Natural killer cell (primary cell): ENCODE data around the gene ALDH1B1. TPM values are rescaled to one million over a fixed set of nuclear protein-coding genes. Genes with fewer than 3 reads are reported as not detected.

Source experiments
- ATAC-seq, 3 donors: fragments of 150-1000 bp in 2 of 3; fragments of 200-7000 bp in 1 of 3; cut with Tn5 transposase; 1 replicate in 1 of 3; 2 replicates in 2 of 3; pipeline ENCODE4 v1.10.0; 2021; ENCODE audit warnings: mild to moderate bottlenecking in 2 of 3, moderate library complexity in 2 of 3
- DNase-seq, 2 donors: peaks; one replicate each; pipeline versions ENCODE4 v3.0.0 to v3.0.0-alpha.2; 2013 to 2021; ENCODE audit warnings: mixed read lengths in 1 of 2
- H3K27ac ChIP-seq: one replicate; pipeline ENCODE4 v1.5.1; 2013; ENCODE audit warnings: mild to moderate bottlenecking, low read length
- H3K27me3 ChIP-seq: one replicate; pipeline ENCODE4 v1.6.1; 2013; ENCODE audit warnings: low read length; ENCODE audit not compliant: control insufficient read depth, insufficient read depth
- H3K36me3 ChIP-seq: one replicate; pipeline ENCODE4 v1.6.1; 2013; ENCODE audit warnings: low read length; ENCODE audit not compliant: control insufficient read depth, insufficient read depth
- H3K4me1 ChIP-seq: one replicate; pipeline ENCODE4 v1.6.1; 2013; ENCODE audit warnings: low read length; ENCODE audit not compliant: control insufficient read depth, insufficient read depth
- H3K4me3 ChIP-seq: one replicate; pipeline ENCODE4 v1.5.1; 2013; ENCODE audit warnings: low read length
- H3K9me3 ChIP-seq: one replicate; pipeline ENCODE4 v1.6.1; 2013; ENCODE audit warnings: low read length; ENCODE audit not compliant: control insufficient read depth, insufficient read depth
- H3K27ac Mint-ChIP-seq, 2 donors: one replicate each; pipeline ENCODE4 v1.8.0; 2022; ENCODE audit warnings: mild to moderate bottlenecking in 2 of 2, mixed read lengths in 2 of 2, moderate library complexity in 1 of 2
- H3K27me3 Mint-ChIP-seq, 2 donors: one replicate each; pipeline ENCODE4 v1.8.0; 2022; ENCODE audit warnings: low read depth in 2 of 2, mixed read lengths in 2 of 2
- H3K36me3 Mint-ChIP-seq: one replicate; pipeline ENCODE4 v1.8.0; 2022; ENCODE audit warnings: mixed read lengths
- H3K4me1 Mint-ChIP-seq, 2 donors: one replicate each; pipeline ENCODE4 v1.8.0; 2022; ENCODE audit warnings: mixed read lengths in 2 of 2
- H3K4me3 Mint-ChIP-seq: one replicate; pipeline ENCODE4 v1.8.0; 2022; ENCODE audit warnings: mild to moderate bottlenecking, moderate library complexity, mixed read lengths
- H3K9me3 Mint-ChIP-seq, 2 donors: one replicate each; pipeline ENCODE4 v1.8.0; 2022; ENCODE audit warnings: mixed read lengths in 2 of 2
- CTCF ChIP-seq: fragments of 200-600 bp; IDR thresholded peaks from one replicate; pipeline ENCODE4 v1.8.0; 2022; ENCODE audit warnings: antibody characterized with exemption
- WGBS: methylation state at CpG from one replicate; pipeline ENCODE4 v1.1.7; 2013; ENCODE audit warnings: missing lambda C conversion rate; ENCODE audit not compliant: insufficient coverage; 5-methylcytosine and 5-hydroxymethylcytosine counted together
- intact Hi-C: fragments of 100-400 bp; cut with micrococcal nuclease; formaldehyde crosslinking; loops from one replicate; pipeline ENCODE4 v1.14.2; 2022
- total RNA-seq, 4 donors: library from RNA; stranded (reverse); fragments of 120-200 nt in 1 of 4; gene quantifications; one replicate each; pipeline versions ENCODE4 v1.2.3 to v1.2.4, GENCODE V29; 2013 to 2022

The ALDH1B1 gene
- total RNA-seq, 3 donors from 2014 or later (not counting 1 experiment from before 2014, with no cell fraction given) = 2.5 to 5.3 (median 3.5) TPM

GRCh38 chr9:38356851-38357250 is 35.7 kb upstream of the ALDH1B1 start:
- intact Hi-C loops = no loop called here
- H3K27me3 Mint-ChIP-seq = no peaks in the 10 kb centered on the region
- DNase-seq (no peak), ATAC-seq (no peak)
- Histone ChIP-seq H3K9me3 (no peaks in the 10 kb centered on the region), H3K4me1 (no peaks in the 10 kb centered on the region), H3K36me3 (no peaks in the 10 kb centered on the region), H3K27me3 (no peaks in the 10 kb centered on the region), H3K4me3 (no peak overlapping the region), H3K27ac (no peak overlapping the region)
- H3K36me3 Mint-ChIP-seq = no peaks in the 10 kb centered on the region
- H3K4me3 Mint-ChIP-seq = no peak overlapping the region
- H3K4me1 Mint-ChIP-seq = no peaks in the 10 kb centered on the region
- no peak for TF ChIP-seq CTCF
- H3K27ac Mint-ChIP-seq = no peak overlapping the region
- no peaks in the 10 kb centered on the region for H3K9me3 Mint-ChIP-seq
- 87% methylated on average over 4 of the region's 5 CpGs for WGBS

- Histone ChIP-seq H3K27ac (no peak overlapping the region), H3K4me3 (no peak overlapping the region), H3K9me3 (no peaks in the 10 kb centered on the region), H3K27me3 (no peaks in the 10 kb centered on the region), H3K4me1 (no peaks in the 10 kb centered on the region), H3K36me3 (no peaks in the 10 kb centered on the region)
- ATAC-seq (no peak), DNase-seq (no peak)
- intact Hi-C loops = no loop called here
- no peaks in the 10 kb centered on the region for H3K27me3 Mint-ChIP-seq
- H3K4me3 Mint-ChIP-seq = no peak overlapping the region
- no peak overlapping the region for H3K27ac Mint-ChIP-seq
- H3K4me1 Mint-ChIP-seq = no peaks in the 10 kb centered on the region
- no peak for TF ChIP-seq CTCF
- H3K9me3 Mint-ChIP-seq = no peaks in the 10 kb centered on the region
- H3K36me3 Mint-ChIP-seq = no peaks in the 10 kb centered on the region
- 71% methylated on average over 5 of the region's 5 CpGs for WGBS
These were observed 35.0 kb upstream of the ALDH1B1 start for GRCh38 chr9:38357350-38358114.

- H3K27ac Mint-ChIP-seq = no peak overlapping the region
- peaks cover 4 to 5% of the 10 kb centered on the region in 2 donors for H3K27me3 Mint-ChIP-seq
- H3K9me3 Mint-ChIP-seq = no peaks in the 10 kb centered on the region
- TF ChIP-seq CTCF = no peak
- DNase-seq (peak in 1 of 2 donors; percentile 7), ATAC-seq (no peak)
- Histone ChIP-seq H3K27ac (no peak overlapping the region), H3K9me3 (no peaks in the 10 kb centered on the region), H3K36me3 (no peaks in the 10 kb centered on the region), H3K4me1 (peaks cover 3% of the 10 kb centered on the region), H3K4me3 (no peak overlapping the region), H3K27me3 (no peaks in the 10 kb centered on the region)
- peaks cover 7 to 8% of the 10 kb centered on the region in 2 donors for H3K4me1 Mint-ChIP-seq
- intact Hi-C loops = no loop called here
- 64% methylated on average over 9 of the region's 9 CpGs for WGBS
- no peak overlapping the region for H3K4me3 Mint-ChIP-seq
- no peaks in the 10 kb centered on the region for H3K36me3 Mint-ChIP-seq
These were observed 33.9 kb upstream of the ALDH1B1 start for GRCh38 chr9:38358390-38359296.
